PFSK-1 (cell line): ENCODE data around the gene C10orf71.

Experiments used
- FOXP2 ChIP-seq: optimal IDR thresholded peaks from 2 replicates; pipeline ENCODE3; 2011; ENCODE audit warnings: borderline replicate concordance, control low read depth, inconsistent platforms; ENCODE audit not compliant: insufficient read depth; ENCODE audit errors: extremely low read length, extremely low read depth
- POLR2AphosphoS5 ChIP-seq: IDR thresholded peaks from 2 replicates; pipeline ENCODE4 v1.6.1; 2012; ENCODE audit warnings: low read depth, mild to moderate bottlenecking, control low read depth, low read length, moderate library complexity
- TAF1 ChIP-seq: IDR thresholded peaks from 2 replicates; pipeline ENCODE4 v1.6.1; 2012; ENCODE audit warnings: low read length, control low read depth, borderline replicate concordance; ENCODE audit not compliant: insufficient read depth

- TF ChIP-seq FOXP2 (no peak), POLR2AphosphoS5 (no peak), TAF1 (no peak)
Observed at GRCh38 chr10:49258350-49258683, 40.7 kb upstream of the C10orf71 start.
